Astrocyte of the spinal cord (primary cell): Measurements from ENCODE around the gene UBTD2.

Experiments used
- DNase-seq: peaks from one replicate; pipeline ENCODE4 v3.0.0; 2011; ENCODE audit warnings: low read depth, low spot score
- H3K4me3 ChIP-seq: 2 replicates; pipeline ENCODE4 v1.5.1; 2011; ENCODE audit warnings: low read depth, mild to moderate bottlenecking, low read length, moderate library complexity
- in situ Hi-C: cut with HindIII; loops from 2 replicates; pipeline ENCODE4 v1.10.0; 2017; ENCODE audit warnings: low sequenced_read_pairs
- TF ChIP-seq, protein P1 (sequence below): IDR thresholded peaks from 2 replicates; pipeline ENCODE4 v1.5.1; 2012; ENCODE audit warnings: low read depth, mild to moderate bottlenecking, low read length, inconsistent platforms

The UBTD2 gene

DNA sequence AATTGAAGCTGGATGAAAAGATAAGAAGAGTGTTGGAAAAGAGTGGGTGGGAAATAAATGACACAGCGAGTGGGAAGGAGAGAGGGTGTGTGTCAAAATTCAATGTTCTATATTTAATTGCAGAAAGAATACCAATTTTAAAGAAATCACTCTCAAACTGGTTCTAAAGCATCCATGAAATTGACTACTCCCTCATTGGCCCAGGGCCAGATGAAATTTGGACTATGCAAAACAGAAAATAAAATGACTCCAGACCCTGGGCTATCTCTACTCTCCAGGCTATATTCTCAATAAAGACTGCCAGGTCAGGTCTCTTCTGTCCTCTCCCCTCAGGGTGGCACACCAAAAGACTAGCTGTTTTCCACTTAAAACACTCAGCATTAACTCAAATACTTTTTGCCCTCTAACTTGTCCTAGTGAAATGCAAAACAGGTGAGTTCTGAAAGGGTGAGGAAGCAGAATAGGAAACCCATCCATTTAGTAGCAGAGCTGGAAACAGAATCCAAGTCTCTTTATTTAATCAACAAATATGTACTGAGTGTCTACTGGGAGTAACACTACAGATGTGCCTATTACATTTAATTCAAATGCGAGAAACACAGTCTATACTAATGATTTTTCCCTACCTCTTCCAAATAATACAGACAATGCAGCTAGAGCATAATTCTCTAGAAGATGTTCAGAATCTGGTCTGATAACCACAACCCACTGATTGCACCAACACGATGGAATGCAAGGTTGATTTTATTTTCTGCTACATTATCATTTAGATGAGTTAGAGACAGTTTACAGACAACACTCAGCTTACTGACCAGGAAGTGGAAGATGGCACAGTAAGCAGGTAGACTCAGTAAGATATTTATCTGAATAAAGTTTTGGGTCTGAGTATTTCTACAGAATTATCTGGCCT is 47.5 kb downstream of the UBTD2 start:
- H3K4me3 ChIP-seq, result no peak overlapping the region
- in situ Hi-C loops, result no loop called here
- DNase-seq, result no peak
- TF ChIP-seq, protein P1, sequence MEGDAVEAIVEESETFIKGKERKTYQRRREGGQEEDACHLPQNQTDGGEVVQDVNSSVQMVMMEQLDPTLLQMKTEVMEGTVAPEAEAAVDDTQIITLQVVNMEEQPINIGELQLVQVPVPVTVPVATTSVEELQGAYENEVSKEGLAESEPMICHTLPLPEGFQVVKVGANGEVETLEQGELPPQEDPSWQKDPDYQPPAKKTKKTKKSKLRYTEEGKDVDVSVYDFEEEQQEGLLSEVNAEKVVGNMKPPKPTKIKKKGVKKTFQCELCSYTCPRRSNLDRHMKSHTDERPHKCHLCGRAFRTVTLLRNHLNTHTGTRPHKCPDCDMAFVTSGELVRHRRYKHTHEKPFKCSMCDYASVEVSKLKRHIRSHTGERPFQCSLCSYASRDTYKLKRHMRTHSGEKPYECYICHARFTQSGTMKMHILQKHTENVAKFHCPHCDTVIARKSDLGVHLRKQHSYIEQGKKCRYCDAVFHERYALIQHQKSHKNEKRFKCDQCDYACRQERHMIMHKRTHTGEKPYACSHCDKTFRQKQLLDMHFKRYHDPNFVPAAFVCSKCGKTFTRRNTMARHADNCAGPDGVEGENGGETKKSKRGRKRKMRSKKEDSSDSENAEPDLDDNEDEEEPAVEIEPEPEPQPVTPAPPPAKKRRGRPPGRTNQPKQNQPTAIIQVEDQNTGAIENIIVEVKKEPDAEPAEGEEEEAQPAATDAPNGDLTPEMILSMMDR, result no peak

DNA sequence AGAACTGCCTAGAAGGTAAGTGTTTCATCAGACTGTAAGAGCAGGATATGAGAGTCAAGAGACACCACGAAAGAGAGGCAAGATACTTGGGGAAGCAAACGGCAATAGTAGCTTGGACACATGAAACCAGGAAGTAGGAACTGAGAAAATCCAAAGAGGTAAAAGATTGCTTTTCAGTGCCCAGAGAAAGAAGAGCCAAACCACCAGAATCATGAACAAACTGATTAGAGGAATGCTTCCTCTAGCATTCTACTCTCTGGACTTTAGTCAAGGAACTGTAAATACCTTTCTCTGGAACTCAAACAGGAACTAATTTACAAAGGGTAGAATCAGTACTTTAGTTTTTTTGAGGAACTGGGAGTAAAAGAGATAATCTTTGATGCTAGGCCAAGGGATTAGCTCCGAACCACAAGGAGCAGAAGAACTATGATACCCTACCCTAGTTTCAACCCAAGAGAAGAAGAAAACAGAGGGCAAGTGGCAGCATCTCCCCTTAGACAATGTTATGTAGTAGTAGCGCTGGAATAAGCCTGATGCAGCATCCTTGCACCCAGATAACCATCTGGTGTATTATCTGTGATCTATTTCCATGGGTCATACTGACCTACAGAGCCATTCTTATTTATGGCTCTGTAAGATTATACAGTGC is 48.3 kb downstream of the UBTD2 start:
- TF ChIP-seq, protein P1, result no peak
- no peak overlapping the region for H3K4me3 ChIP-seq
- DNase-seq, result peak; percentile 8
- in situ Hi-C loops, result no loop called here

DNA sequence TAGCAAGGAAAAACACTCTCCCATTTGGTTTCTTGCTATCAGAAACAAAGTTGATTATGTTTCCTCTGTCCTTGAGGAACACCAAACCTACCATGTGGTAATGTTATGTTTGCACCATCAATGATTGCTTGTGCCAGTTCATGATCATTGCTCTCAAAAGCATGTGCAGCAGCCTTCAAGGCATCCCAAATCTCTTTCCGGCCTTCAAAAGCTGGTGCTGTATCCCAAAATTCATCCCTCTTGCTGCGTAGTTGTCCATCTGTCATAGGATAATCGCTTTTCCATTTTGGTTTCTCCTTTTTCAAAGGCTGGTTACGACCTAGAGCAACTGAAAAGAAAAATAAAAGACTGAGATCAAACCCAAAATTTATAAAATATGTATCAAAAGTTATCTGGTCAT is 49.5 kb downstream of the UBTD2 start:
- in situ Hi-C loops, result no loop called here
- TF ChIP-seq, protein P1, result no peak

GRCh38 chr5:172229904-172230303 is 53.7 kb downstream of the UBTD2 start:
- H3K4me3 ChIP-seq, result no peak overlapping the region
- in situ Hi-C loops, result no loop called here
- no peak for DNase-seq
- TF ChIP-seq, protein P1, result no peak

More for the DNA sequence above, 49.5 kb downstream of the UBTD2 start:
- DNase-seq, result no peak
- H3K4me3 ChIP-seq, result no peak overlapping the region

GRCh38 chr5:172224996-172225395 is 58.6 kb downstream of the UBTD2 start:
- no peak for DNase-seq
- in situ Hi-C loops, result no loop called here
- no peak overlapping the region for H3K4me3 ChIP-seq
- TF ChIP-seq, protein P1, result no peak

DNA sequence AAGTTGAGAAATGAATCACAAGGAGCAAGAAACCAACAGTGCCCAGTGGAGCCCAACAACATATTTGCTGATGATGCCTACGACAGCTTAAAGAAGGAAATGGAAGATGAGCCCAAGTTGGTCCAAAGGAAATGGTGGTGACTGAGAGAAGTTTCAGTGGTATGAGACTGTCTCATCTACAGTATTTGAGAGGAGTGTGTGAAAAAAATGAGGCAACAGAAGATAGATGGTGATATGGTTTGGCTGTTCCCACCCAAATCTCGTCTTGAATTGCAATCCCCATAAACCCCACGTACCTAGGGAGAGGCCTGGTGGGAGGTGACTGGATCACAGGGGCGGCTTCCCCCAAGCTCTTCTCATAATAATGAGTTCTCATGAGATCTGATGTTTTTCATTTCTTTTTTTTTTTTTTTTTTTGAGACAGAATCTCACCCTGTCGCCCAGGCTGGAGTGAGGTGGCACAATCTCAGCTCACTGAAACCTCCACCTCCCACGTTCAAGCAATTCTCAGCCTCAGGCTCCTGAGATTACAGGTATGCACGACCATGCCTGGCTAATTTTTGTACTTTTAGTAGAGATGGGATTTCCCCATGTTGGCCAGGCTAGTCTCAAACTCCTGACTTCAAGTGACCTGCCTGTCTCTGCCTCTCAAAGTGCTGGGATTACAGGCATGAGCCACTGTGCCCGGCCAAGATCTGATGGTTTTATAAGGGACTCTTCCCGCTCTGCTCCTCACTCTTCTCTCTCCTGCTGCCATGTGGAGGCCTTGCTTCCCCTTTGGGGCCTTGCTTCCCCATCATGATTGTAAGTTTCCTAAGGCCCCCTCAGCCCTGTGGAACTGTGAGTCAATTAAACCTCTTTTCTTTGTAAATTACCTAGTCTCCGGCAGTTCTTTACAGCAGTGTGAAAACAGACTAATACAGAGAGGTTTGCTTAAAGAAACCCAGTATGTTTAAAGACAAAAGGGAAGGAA is 59.4 kb downstream of the UBTD2 start:
- in situ Hi-C loops, result no loop called here
- TF ChIP-seq, protein P1, result no peak
- H3K4me3 ChIP-seq, result no peak overlapping the region
- no peak for DNase-seq
